Measurements from ENCODE around the gene TMEM179B. TPM values are rescaled to one million over a fixed set of nuclear protein-coding genes. Genes with fewer than 3 reads are reported as not detected.

Gene TMEM179B
- total and polyA plus RNA-seq, 2 of the 13 experiments (the other 11 are each of a cell fraction or from before 2014, with no cell fraction given): 24.8 to 25.7 TPM

DNA sequence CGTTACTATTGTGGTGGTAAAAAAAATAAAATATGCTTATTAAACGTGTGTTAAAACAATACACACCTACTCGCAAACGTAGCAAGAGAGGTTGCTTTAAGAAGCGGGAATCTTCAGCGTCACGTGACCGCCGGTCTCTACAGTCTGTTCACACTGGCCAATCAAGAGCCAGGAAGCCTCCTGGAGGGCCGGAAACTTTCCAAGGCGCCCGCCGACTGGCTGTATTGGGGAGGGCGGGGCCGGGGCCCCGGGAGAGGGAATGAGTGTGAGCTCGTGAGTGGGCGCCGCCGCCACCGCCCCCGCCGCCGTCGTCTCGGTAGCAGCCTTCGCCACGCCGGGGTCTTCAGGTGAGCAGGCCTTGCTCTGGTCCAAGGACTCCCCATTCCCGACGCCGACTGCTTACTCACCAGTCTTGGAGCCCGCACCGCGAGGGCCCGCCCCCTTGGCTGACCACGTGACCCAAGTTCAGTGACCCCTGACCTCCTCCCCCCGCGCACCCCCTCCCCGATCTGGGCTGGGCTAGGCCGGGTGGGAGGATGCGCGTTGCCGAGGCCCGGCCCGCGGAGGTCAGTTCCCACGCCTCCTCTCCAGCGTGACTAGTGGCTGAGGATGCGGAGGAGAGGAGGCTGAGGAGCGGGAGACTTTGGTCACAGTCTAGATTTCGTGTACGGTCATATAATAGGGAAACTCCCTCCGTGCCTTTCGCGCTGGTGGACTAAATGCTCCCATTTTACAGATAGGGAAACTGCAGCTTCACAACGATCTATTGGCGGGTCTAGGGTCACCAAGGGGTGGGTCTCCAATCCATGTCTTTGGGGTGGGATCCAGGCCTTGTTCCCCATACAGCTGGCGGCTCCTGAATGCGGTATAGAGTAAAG is 15.8 kb upstream of the TMEM179B start, which contains the start of gene TAF6L (continued):
- TF ChIP-seq FOXC1 (CRISPR knock-in tag; IDR thresholded peaks at IDR 0.05; ENCODE audit: borderline replicate concordance) (no peak), ZSCAN25 (CRISPR knock-in tag; IDR thresholded peaks at IDR 0.05) (peak; percentile 31; the same call in 1 of the 2 replicates), ZFP41 (CRISPR knock-in tag; IDR thresholded peaks at IDR 0.05; ENCODE audit: borderline replicate concordance) (no peak), SPEN (CRISPR knock-in tag; IDR thresholded peaks at IDR 0.05; ENCODE audit: low read depth) (peak; percentile 69), ZNF691 (CRISPR knock-in tag; IDR thresholded peaks at IDR 0.05; ENCODE audit: borderline replicate concordance, low read depth) (peak; percentile 43; the same call in 1 of the 2 replicates), JARID2 (CRISPR knock-in tag; IDR thresholded peaks at IDR 0.05; ENCODE audit: insufficient replicate concordance) (no peak), MZF1 (CRISPR knock-in tag; IDR thresholded peaks at IDR 0.05; ENCODE audit: borderline replicate concordance) (no peak), DMAP1 (CRISPR knock-in tag; IDR thresholded peaks at IDR 0.05) (peak; percentile 69; the same call in 1 of the 2 replicates), ZNF282 (IDR thresholded peaks at IDR 0.05; ENCODE audit: partially characterized antibody) (no peak), ZNF777 (CRISPR knock-in tag; IDR thresholded peaks at IDR 0.05) (peak; percentile 34; the same call in 1 of the 2 replicates), WIZ (CRISPR knock-in tag; IDR thresholded peaks at IDR 0.05) (0 out of 2 replicates have a peak, but pooled peaks have one; percentile 32), JUND (CRISPR knock-in tag; IDR thresholded peaks at IDR 0.05) (no peak), BCL6 (CRISPR knock-in tag; IDR thresholded peaks at IDR 0.05) (0 out of 2 replicates have a peak, but pooled peaks have one; percentile 8), ZNF589 (CRISPR knock-in tag; conservative IDR thresholded peaks at IDR 0.05) (peak; percentile 57; the same call in 1 of the 2 replicates), TEAD3 (CRISPR knock-in tag; optimal IDR thresholded peaks at IDR 0.05; ENCODE audit: borderline replicate concordance) (peak; percentile 44), ZNF20 (CRISPR knock-in tag; IDR thresholded peaks at IDR 0.05) (no peak), SIN3A (IDR thresholded peaks at IDR 0.05; ENCODE audit: borderline replicate concordance, low read depth, low read length) (peak; percentile 13; the same call in 1 of the 2 replicates), RARA (CRISPR knock-in tag; IDR thresholded peaks at IDR 0.05) (peak; percentile 42; the same call in 1 of the 2 replicates), ZNF264 (CRISPR knock-in tag; IDR thresholded peaks at IDR 0.05) (0 out of 2 replicates have a peak, but pooled peaks have one; percentile 23), POLR2AphosphoS5 (IDR thresholded peaks at IDR 0.05; ENCODE audit: low read depth, low read length) (peak; percentile 70), HMG20A (CRISPR knock-in tag; IDR thresholded peaks at IDR 0.05; ENCODE audit: borderline replicate concordance) (no peak), KDM2A (CRISPR knock-in tag; IDR thresholded peaks at IDR 0.05; ENCODE audit: borderline replicate concordance, low read depth) (peak; percentile 84)
- TF ChIP-seq, protein P1, sequence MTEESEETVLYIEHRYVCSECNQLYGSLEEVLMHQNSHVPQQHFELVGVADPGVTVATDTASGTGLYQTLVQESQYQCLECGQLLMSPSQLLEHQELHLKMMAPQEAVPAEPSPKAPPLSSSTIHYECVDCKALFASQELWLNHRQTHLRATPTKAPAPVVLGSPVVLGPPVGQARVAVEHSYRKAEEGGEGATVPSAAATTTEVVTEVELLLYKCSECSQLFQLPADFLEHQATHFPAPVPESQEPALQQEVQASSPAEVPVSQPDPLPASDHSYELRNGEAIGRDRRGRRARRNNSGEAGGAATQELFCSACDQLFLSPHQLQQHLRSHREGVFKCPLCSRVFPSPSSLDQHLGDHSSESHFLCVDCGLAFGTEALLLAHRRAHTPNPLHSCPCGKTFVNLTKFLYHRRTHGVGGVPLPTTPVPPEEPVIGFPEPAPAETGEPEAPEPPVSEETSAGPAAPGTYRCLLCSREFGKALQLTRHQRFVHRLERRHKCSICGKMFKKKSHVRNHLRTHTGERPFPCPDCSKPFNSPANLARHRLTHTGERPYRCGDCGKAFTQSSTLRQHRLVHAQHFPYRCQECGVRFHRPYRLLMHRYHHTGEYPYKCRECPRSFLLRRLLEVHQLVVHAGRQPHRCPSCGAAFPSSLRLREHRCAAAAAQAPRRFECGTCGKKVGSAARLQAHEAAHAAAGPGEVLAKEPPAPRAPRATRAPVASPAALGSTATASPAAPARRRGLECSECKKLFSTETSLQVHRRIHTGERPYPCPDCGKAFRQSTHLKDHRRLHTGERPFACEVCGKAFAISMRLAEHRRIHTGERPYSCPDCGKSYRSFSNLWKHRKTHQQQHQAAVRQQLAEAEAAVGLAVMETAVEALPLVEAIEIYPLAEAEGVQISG (CRISPR knock-in tag; IDR thresholded peaks at IDR 0.05): peak; percentile 67
- TF ChIP-seq, protein P2, sequence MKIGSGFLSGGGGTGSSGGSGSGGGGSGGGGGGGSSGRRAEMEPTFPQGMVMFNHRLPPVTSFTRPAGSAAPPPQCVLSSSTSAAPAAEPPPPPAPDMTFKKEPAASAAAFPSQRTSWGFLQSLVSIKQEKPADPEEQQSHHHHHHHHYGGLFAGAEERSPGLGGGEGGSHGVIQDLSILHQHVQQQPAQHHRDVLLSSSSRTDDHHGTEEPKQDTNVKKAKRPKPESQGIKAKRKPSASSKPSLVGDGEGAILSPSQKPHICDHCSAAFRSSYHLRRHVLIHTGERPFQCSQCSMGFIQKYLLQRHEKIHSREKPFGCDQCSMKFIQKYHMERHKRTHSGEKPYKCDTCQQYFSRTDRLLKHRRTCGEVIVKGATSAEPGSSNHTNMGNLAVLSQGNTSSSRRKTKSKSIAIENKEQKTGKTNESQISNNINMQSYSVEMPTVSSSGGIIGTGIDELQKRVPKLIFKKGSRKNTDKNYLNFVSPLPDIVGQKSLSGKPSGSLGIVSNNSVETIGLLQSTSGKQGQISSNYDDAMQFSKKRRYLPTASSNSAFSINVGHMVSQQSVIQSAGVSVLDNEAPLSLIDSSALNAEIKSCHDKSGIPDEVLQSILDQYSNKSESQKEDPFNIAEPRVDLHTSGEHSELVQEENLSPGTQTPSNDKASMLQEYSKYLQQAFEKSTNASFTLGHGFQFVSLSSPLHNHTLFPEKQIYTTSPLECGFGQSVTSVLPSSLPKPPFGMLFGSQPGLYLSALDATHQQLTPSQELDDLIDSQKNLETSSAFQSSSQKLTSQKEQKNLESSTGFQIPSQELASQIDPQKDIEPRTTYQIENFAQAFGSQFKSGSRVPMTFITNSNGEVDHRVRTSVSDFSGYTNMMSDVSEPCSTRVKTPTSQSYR (CRISPR knock-in tag; IDR thresholded peaks at IDR 0.05; ENCODE audit: borderline replicate concordance): no peak
